Testis (tissue), 2 donors: ENCODE data around the gene PCGF1.

Experiments
- POLR2A ChIP-seq: fragments of 450-650 bp; IDR thresholded peaks from one replicate; pipeline ENCODE4 v1.6.1; 2017; ENCODE audit warnings: antibody characterized with exemption, mild to moderate bottlenecking, moderate library complexity
- TF ChIP-seq, protein P1 (sequence below), 3 experiments: fragments of 450-650 bp in 2 of 3; fragments of 200-600 bp in 1 of 3; sonication (generic) in 1 of 3; IDR thresholded peaks; one replicate each; pipeline ENCODE4 v1.5.1; 2016 to 2019; ENCODE audit warnings: antibody characterized with exemption in 3 of 3, mild to moderate bottlenecking in 2 of 3, moderate library complexity in 1 of 3

DNA sequence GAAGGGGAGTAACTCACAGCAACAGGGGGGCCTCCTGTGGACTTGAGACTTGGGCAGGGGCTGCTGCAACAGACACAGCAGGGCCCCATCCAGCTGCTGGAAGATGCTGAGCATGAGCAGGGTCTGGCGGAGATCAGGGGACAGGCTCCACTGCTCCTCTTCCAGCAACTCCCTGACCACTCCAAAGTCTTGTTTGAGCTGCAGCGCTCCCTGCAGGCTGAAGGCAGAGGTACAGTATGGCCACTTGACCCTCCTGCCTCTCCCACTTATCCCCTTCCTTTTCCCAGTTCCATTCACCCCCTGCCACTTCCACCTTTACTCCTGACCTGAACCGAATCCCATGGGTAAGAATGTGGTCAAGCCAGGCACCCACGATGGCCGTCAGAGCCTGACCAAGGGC lies 32.6 kb downstream of the PCGF1 start:
- TF ChIP-seq, protein P1, sequence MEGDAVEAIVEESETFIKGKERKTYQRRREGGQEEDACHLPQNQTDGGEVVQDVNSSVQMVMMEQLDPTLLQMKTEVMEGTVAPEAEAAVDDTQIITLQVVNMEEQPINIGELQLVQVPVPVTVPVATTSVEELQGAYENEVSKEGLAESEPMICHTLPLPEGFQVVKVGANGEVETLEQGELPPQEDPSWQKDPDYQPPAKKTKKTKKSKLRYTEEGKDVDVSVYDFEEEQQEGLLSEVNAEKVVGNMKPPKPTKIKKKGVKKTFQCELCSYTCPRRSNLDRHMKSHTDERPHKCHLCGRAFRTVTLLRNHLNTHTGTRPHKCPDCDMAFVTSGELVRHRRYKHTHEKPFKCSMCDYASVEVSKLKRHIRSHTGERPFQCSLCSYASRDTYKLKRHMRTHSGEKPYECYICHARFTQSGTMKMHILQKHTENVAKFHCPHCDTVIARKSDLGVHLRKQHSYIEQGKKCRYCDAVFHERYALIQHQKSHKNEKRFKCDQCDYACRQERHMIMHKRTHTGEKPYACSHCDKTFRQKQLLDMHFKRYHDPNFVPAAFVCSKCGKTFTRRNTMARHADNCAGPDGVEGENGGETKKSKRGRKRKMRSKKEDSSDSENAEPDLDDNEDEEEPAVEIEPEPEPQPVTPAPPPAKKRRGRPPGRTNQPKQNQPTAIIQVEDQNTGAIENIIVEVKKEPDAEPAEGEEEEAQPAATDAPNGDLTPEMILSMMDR (IDR thresholded peaks at IDR 0.05): no peak
- no peak for TF ChIP-seq POLR2A
